GM18502 (cell line): ENCODE results near the gene CYB5R4.
"Not testable (repeated sequence)": the region's sequence is repeated elsewhere in the genome, so short reads cannot be mapped to it uniquely, and the experiment has no call there.

Source experiments
- ATAC-seq: cut with Tn5 transposase; IDR thresholded peaks from one replicate; pipeline ENCODE4 v1.9.1; 2021; ENCODE audit warnings: mild to moderate bottlenecking; ENCODE audit not compliant: unreplicated experiment, poor library complexity

The CYB5R4 gene

DNA sequence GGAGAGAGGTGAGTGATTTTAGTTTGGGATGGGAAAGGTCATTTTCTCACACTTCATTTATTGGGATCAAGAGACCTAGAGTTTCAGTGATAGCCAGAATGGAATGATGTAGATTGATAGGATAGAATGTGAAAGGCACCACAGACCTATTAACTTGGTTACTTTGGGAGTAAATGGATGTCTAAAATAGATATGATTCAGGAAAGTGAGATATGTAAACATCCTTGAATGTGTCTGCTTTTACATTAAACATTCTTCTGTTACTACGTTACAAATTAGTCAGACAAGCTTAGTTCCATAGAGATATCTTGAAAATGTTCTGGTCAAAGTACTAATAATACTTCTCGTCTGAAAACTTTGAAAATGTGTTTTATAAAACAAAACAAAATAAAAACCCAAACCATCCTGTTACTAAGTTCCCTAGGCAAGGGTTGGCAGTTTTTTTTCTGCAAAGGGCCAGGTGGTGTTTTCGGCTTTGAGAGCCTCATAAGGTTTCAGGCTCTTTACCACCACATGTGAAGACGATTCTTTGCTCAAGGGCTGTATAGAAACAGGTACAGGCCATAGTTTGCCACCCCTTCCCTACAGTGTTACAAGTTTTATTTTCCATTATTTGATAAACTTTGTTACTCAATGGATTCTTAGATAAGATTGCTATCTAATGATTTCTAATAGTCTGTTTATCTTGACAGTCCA lies 3.4 kb downstream of the CYB5R4 start:
- ATAC-seq: no peak

DNA sequence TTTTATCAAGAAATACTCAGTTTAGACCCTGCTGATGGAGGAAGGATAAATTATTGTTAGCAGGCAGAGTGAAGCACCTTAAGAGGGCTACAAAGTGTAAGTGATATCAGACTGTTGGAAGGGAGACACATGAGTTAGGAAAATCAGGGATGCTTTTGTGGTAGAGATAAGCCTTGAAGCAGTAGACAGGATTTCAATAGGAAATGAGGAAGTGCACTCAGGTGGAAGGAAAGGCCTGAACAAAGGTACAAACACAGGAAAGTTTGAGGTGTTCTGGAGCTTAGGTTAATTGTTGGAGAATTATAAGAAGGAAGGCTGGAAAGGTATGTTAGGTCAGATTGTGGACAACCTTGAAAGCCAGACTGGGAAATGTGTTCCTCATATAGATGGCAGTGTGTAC lies 7.6 kb downstream of the CYB5R4 start:
- no peak for ATAC-seq

DNA sequence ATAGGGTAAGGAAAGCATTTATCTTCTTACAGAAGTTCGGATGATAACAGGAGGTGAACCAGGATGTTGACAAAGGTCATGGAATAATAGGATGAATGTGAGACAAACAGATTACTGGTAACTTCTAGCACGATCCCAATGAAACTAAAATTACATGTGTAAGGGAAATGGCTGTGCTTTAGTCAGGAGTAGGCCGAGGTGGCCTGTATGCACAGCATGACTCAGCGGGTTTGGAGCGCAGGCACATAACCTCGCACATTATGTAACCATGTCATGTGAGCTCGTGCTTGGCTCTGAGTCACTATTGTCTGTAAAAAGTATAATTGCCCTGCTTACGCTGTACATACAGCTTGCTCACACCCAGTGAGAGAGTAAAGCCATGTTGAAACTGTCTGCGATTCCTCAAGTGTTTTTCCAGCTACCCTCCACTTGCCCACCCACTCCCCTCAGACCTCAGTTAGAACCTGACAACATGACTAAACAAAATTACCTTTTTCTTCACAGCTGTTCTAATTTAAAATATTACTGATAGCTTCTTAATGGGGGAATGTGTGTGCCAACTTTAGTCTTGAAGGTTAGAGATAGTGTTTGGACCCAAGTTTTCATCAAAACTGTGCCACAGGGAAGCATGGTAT lies 8.2 kb downstream of the CYB5R4 start:
- ATAC-seq: no peak

DNA sequence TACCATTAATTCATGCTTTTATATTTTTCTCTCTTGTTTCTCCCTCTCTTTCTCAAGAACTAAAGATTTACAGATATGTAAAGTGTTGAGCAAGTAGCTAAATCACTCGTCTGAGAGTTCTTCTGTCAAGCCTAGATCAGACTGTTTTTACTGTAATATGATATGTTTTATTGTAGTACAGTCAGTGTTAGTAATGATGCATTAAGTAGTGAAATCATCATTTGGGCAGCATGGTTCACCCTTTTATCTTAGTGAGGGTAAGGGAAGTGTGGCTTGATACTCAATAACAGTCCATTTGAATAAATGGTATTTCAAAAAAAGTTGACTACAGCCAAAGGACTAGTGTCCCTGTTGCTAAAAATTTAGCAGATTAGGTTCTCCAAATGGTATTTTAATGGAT lies 9.2 kb downstream of the CYB5R4 start:
- ATAC-seq: no peak

DNA sequence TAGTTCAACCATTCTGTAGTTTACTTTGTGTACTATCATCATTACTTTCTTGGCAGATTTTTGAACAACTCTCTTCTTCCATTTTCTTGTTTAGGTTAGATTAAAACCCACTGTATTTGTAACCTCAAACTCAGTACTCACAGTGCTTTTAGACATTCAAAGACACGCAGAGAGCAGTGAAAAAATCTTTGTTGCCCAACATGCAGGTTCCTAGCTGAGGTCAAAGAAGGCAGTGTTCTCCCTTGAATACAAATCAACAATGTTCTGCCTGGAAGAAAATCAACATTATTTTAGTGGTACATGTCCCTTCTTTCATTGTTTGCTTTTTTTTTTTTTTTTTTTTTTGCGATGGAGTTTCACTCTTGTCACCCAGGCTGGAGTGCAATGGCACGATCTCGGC lies 11.2 kb downstream of the CYB5R4 start:
- ATAC-seq: no peak

DNA sequence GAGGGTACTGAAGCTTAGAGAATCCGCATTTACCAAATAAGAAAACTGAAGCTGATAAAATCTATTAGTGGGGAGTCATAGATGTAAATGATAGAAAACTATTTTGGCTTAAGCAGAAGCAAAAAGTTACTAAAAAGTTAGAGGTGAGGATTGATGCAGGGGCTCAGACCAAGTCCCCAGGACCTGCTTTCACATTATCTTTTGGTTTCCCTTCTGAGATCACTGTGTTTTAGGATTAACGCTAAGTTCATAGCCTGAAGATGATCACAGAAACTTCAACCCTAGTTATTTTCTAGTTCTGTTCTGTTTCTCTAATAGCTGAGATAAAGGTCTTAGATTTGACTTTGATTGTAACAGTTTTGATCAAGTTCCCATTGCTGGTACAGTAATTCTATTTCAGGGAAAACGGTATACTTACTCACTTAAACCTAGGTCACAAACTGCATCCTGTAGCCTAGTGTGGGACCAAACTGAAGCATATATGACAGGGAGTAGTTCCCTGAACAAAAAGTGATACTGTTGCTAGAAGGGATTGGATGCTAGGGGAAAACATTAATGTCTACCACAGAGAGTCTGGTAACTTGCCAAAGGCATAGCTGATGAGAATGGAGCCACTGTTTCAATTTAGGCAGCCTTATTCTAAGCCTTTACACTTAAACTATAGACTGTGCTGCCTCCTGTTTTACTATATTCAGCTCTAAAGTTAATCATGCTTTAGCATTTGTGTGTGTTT lies 13.1 kb downstream of the CYB5R4 start:
- no peak for ATAC-seq

DNA sequence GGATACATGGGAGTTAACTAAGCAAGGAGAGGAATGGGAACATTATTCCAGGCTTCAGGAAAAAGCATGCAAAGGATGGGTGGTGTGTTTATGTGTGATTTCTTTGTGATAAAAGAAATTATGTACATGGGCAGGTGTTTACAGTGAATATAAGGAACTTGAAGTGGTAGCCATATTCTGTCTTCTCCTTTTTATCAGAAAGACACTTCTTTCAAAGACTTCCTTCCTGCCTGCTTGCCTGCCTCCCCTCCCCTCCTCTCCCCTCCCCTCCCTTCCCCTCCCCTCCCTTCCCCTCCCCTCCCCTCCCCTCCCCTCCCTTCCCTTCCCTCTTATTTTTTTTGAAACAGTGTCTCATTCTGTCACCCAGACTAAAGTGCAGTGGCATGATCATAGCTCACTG lies 14.4 kb downstream of the CYB5R4 start:
- ATAC-seq: no peak

DNA sequence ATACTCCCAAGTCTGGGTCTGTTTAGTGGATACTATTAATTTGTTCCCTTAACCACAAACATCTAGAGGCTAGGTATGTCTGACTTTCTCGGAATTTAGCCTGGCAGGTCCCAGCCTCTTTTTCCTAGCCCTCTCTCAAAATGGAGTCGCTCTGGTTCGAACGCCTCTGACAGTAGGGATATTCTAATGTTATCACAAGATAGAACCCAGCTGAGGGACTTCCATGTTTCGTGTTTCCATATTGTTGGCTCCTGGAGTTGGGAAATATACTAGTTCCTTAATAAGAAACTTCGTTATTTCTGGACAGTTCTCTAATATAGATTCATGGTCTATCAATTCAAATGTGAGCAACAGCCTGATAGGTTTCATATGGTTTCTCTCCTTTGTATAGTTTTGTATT lies 16.4 kb downstream of the CYB5R4 start:
- ATAC-seq: no peak

DNA sequence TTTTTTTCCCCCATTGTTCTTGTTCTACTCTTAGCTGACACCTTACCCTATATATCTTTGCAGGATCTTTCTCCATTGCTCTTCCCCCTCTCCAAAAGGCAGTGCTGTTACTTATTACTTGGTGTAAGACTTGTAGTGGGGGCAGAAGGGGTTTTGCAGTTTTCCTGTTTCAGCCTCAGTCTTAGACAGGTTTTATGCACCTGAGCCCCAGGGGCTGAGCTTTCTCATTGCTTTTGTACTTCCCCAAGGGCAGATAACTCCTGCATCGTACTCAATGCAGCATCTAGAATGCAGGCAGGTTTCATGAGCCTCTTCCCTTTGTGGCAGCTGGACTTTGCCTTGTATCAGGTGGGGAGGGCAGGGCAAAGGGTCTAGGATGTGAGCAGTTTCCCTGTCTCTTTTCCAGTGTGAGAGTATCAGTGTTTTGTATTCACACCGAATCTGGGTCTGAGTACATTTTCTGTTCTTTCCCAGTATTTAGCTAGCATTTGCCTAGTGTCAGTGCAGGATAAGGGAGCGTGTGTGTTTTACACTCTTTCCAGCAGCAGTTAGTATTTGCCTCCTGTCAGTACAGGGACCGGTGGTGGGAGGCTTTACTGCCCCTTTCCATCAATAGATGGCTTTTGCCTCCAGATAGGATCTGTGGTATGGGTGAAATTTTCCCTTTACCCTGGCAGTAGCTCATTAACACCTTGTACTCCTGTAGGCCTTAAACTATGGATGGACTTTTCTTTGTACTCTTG lies 19.6 kb downstream of the CYB5R4 start:
- ATAC-seq: no peak

DNA sequence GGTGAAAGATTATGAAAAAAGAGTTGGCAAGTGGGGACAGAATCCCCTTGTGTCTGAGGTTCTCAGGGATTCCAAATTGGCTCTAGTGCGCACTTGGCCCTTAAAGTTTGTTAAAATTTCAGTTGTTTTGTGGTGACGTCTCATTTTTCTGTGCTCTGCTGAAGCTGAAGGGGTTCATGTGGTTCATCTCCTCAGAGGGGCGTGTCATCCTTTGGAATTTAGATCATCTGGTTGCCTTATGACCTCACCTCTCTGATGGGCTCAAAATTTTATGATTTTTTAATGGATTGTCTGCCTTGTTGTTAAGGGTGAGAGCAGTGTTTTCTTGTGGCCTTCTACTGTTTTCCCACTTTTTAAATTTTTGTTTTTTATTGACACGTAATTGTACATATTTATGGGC lies 20.3 kb downstream of the CYB5R4 start:
- ATAC-seq: no peak

DNA sequence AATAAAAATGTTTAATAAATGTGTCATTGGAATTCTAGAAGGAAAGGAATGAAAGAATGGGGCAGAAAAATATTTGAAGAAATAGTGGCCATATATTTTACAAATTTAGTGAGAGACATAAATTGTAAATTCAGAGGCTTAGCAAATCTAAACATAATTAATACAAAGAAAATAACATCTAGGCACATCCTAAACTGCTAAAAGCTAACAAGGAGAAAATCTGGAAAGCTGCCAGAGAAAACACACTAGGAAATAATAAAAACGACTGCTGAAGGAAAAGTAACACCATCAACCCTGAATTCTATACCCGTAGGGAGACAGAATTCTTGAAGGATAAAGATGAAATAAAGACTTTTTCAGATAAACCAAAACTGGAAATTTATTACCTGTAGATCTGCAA lies 23.8 kb downstream of the CYB5R4 start:
- ATAC-seq: no peak

DNA sequence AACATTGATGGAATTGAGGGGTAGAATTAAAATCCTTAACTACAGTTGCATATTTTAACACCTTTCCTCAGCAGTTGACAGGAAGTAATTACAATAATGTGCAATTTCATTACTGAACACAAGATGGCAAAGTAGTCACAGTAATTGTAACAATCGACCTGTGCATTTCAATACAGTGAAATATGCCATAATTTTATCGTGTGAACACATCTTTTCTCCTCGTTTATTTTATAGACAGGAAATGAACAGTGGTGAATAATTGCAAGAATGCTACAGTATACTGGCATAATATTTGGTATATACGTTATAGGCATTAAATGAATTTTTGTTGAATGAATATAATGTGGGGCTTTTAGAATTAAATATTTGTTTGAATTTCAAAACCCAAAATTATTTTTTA lies 25.0 kb downstream of the CYB5R4 start:
- ATAC-seq: peak; percentile 84

DNA sequence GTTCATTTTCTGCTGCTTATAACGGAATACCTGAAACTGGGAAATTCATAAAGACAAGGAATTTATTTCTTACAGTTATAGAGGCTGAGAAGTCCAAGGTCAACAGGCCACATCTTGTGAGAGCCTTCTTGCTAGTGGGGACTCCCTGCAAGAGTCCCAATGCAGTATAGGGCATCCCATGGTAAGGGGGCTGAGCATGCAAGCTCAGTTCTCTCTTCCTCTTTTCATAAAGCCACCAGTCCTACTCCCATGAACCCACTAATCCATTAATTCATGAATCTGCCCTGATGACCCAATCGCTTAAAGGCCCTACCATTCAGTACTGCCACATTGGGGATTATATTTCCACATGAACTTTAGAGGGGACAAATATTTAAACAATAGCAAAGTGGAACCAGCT lies 26.5 kb downstream of the CYB5R4 start:
- ATAC-seq: no peak

DNA sequence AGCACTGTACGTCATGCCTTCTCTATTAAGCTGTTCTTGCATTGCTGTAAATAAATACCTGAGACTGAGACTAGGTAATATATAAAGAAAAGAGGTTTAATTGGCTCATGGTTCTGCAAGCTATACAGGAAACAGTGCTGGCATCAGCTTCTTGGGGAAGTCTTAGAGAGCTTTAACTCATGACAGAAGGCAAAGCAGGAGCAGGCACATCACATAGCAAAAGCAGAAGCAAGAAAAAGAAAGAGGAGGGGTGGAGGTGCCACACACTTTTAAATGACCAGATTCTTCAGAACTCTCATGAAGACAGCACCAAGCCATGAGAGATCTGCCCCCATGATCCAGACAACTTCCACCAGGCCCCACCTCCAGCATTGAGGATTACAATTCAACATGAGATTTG lies 30.1 kb downstream of the CYB5R4 start:
- ATAC-seq: no peak

DNA sequence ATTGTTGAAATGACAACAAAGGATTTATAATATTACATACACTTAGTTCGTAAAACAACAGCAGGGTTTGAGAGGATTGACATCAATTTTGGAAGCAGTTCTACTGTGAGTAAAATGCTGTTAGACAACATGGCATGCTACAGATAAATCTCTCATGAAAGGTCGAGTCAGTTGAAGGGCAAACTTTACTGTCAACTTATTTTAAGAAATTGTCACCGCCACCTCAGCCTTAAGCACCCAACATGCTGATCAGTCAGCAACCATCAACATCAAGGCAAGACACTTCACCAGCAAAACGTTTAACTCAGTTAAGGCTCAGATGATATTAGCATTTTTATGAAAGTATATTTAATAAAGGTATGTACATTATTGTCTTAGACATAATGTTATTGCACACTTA lies 31.0 kb downstream of the CYB5R4 start:
- ATAC-seq: no peak

DNA sequence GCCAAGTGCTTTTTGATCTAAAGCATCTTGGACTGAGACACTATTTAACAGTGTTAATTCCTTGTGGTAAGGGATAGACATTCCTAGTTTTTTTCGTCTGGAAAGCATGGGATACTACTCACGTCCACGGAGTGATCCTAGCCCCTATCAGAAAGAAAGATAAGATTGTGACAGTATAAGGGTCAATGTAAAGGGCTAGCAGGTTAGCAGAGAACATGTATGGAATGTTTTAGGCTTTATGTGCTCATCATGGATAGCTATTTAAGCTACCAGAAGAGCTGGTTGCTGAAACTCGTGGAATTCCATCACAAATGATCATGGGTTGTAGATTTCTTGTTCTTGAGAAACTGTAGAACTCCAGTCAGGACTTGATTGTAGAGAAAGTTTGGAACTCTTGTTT lies 32.1 kb downstream of the CYB5R4 start:
- no peak for ATAC-seq

DNA sequence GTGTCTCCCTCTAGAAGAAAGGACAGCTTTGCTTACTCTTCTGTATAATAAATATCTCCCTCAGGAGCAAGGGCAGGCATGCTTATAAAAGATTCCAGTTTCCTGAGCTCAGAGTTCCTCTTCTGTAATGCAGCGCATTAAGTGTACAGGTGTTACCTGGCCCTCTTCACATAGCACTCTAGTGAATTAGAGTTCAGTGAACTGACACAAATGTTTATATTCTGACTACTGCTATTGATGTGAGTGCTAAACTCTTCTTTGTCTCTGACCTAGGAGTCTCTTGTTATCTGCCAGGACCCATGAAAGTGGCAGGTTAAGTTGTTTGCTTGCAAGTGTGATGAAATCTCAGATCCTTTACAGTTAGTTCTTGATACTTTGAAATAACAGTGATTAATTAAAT lies 33.5 kb downstream of the CYB5R4 start:
- no peak for ATAC-seq

DNA sequence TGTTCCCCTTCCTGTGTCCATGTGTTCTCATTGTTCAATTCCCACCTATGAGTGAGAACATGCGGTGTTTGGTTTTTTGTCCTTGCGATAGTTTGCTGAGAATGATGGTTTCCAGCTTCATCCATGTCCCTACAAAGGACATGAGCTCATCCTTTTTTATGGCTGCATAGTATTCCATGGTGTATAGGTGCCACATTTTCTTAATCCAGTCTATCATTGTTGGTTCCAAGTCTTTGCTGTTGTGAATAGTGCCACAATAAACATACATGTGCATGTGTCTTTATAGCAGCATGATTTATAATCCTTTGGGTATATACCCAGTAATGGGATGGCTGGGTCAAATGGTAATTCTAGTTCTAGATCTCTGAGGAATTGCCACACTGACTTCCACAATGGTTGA lies 37.6 kb downstream of the CYB5R4 start:
- not testable (repeated sequence) for ATAC-seq

DNA sequence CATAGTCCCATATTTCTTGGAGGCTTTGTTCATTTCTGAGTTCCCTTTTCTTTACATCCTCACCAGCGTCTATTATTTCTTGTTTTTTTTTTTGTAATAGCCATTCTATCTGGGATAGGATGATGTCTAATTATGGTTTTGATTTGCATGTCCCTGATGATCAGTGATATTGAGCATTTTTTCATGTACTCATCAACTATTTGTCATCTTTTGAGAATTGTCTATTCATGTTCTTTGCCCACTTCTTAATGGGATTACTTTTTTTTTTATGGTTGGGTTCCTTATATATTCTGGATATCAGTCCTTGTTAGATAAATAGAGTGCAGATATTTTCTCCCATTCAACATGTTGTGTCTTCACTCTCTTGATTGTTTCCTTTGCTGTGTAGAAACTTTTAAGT lies 42.1 kb downstream of the CYB5R4 start:
- ATAC-seq: no peak

DNA sequence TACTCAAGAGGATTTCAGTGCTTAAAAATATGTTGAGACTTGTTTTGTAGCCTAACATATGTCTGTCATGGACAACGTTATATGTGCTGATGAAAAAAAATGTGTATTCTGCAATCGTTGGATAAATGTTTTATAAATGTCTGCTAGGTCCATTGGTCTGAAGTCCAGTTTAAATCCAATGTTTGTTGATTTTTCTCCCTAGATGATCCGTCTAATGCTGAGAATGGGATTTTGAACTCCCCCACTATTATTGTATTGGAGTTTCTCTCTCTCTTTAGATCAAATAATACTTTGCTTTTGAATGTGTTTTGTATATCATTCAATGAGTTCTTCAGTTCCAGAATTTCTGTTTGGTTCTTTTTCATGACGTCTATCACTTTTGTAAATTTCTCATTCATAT lies 44.9 kb downstream of the CYB5R4 start:
- ATAC-seq: no peak

DNA sequence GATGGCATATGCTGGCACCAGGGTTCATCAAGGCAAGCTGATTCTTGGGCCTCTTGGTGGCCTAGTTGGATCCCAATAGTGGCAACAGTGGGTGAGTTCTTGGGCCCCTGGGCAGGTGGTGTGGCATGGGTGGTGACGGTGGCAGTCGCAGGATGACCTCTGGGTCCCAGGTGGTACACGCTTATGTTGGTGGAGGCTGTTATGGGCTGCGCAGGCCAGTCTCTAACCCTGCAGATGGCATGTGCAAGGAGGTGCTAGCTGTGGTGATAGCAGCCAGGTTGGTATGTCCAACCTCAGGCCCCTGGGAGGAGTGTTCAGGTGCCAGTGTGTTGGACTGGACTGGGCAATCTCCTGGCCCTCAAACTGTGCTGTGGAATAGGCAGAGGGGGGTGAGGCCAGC lies 46.2 kb downstream of the CYB5R4 start:
- ATAC-seq: no peak
